SU-DHL-6 (cell line): ENCODE results near the gene CRHBP.

ENCODE experiments used
- EZH2phosphoT487 ChIP-seq: fragments of 200-600 bp; sonication (generic), shearing (Covaris generic); conservative IDR thresholded peaks from 2 replicates; pipeline ENCODE4 v1.6.1; 2018; ENCODE audit warnings: mild to moderate bottlenecking, antibody characterized with exemption, low read length, moderate library complexity, mixed read lengths
- TF ChIP-seq, protein P1 (sequence below): fragments of 200-600 bp; sonication (generic); IDR thresholded peaks from one replicate; pipeline ENCODE4 v1.5.1; 2017; ENCODE audit warnings: antibody characterized with exemption, mild to moderate bottlenecking, low read length, moderate library complexity; ENCODE audit not compliant: insufficient read depth, poor library complexity, severe bottlenecking

DNA sequence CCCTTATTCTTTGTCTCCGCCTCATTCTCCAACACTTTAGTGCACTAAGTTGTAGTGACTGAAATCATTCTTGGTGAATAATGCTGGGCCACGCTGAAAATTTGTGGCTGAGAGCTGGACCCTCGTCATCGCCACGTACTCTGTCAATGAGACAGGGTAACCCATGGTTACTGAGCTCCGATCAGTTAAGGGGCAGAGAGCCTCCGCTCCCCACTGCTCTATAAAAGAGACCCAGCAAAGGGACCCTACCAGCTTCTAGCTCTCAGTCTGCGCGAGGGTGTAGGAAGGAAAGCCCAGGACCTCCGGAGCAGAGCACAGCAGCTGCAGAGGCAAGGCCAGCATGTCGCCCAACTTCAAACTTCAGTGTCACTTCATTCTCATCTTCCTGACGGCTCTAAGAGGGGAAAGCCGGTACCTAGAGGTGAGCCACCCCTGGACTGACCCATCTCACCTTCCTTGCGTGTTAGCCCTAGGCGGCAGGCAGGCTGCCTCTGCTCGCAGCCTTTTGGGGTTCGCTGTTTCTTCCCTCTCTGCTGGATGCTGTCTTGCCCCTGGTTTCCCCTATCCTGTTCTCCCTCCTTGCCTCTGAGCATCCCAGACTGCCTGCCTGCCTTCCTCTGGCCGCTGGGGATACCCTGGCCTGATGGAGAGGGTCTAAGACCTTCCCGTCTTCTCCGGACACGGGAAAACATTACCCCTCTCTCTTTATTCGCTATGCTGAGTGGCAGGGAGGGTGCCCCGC lies at the start of gene CRHBP:
- TF ChIP-seq EZH2phosphoT487 = no peak
- TF ChIP-seq, protein P1, sequence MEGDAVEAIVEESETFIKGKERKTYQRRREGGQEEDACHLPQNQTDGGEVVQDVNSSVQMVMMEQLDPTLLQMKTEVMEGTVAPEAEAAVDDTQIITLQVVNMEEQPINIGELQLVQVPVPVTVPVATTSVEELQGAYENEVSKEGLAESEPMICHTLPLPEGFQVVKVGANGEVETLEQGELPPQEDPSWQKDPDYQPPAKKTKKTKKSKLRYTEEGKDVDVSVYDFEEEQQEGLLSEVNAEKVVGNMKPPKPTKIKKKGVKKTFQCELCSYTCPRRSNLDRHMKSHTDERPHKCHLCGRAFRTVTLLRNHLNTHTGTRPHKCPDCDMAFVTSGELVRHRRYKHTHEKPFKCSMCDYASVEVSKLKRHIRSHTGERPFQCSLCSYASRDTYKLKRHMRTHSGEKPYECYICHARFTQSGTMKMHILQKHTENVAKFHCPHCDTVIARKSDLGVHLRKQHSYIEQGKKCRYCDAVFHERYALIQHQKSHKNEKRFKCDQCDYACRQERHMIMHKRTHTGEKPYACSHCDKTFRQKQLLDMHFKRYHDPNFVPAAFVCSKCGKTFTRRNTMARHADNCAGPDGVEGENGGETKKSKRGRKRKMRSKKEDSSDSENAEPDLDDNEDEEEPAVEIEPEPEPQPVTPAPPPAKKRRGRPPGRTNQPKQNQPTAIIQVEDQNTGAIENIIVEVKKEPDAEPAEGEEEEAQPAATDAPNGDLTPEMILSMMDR = no peak
